Urinary bladder (tissue), 4 donors: Measurements from ENCODE around the gene ARL5A. TPM values are rescaled to one million over a fixed set of nuclear protein-coding genes. Genes with fewer than 3 reads are reported as not detected.

Experiments used
- DNase-seq: peaks from one replicate; pipeline ENCODE4 v3.0.0-alpha.2; 2015; ENCODE audit errors: extremely low spot score
- H3K27ac ChIP-seq: one replicate; pipeline ENCODE4 v1.5.1; 2013; ENCODE audit warnings: low read depth, mild to moderate bottlenecking, moderate library complexity
- H3K36me3 ChIP-seq: one replicate; pipeline ENCODE4 v1.6.1; 2013; ENCODE audit warnings: mild to moderate bottlenecking, moderate library complexity; ENCODE audit not compliant: insufficient read depth
- H3K4me1 ChIP-seq: one replicate; pipeline ENCODE4 v1.6.1; 2013; ENCODE audit warnings: mild to moderate bottlenecking, moderate library complexity; ENCODE audit not compliant: insufficient read depth
- H3K4me3 ChIP-seq: one replicate; pipeline ENCODE4 v1.5.1; 2013; ENCODE audit warnings: low read depth, low read length
- WGBS: extraction: QIAGEN DNeasy Blood & Tissue Kit; methylation state at CpG from one replicate; pipeline ENCODE4 v1.1.7; 2013; 5-methylcytosine and 5-hydroxymethylcytosine counted together
- polyA plus RNA-seq: library from polyadenylated mRNA; stranded (reverse); fragments of 200-250 nt; gene quantifications from one replicate; pipeline ENCODE4 v1.2.3, GENCODE V29; 2013
- total RNA-seq: library from RNA; depleted of rRNA; stranded (reverse); fragments of >200 nt; gene quantifications from one replicate; pipeline ENCODE4 v1.2.3, GENCODE V29; 2014
- donor health status: healthy with polysubstance abuse.
- donor health status: healthy.

The ARL5A gene
- total and polyA plus RNA-seq, 2 donors, result 19.2 to 117 TPM

- no peak overlapping the region for H3K27ac ChIP-seq
- no peaks in the 10 kb centered on the region for H3K36me3 ChIP-seq
- no peak overlapping the region for H3K4me3 ChIP-seq
- DNase-seq, result no peak
- no peaks in the 10 kb centered on the region for H3K4me1 ChIP-seq
- WGBS, result 85% methylated on average over 4 of the region's 4 CpGs
Measured at GRCh38 chr2:151849413-151850010, 21.3 kb upstream of the ARL5A start.

- Histone ChIP-seq H3K4me1 (no peaks in the 10 kb centered on the region), H3K4me3 (no peak overlapping the region), H3K27ac (no peak overlapping the region), H3K36me3 (no peaks in the 10 kb centered on the region)
- DNase-seq, result no peak
- WGBS, result 98% methylated on average over 2 of the region's 2 CpGs
Measured at GRCh38 chr2:151845884-151846283, 17.7 kb upstream of the ARL5A start.

GRCh38 chr2:151845481-151845880 lies 17.3 kb upstream of the ARL5A start:
- DNase-seq, result no peak
- Histone ChIP-seq H3K27ac (no peak overlapping the region), H3K4me1 (no peaks in the 10 kb centered on the region)

GRCh38 chr2:151844211-151844896 lies 16.1 kb upstream of the ARL5A start:
- H3K4me1 ChIP-seq, result no peaks in the 10 kb centered on the region
- no peak overlapping the region for H3K27ac ChIP-seq
- H3K4me3 ChIP-seq, result no peak overlapping the region
- no peaks in the 10 kb centered on the region for H3K36me3 ChIP-seq
- DNase-seq, result no peak
- WGBS, result 51% methylated on average over 6 of the region's 6 CpGs

More at GRCh38 chr2:151845481-151845880, 17.3 kb upstream of the ARL5A start:
- no peak overlapping the region for H3K4me3 ChIP-seq
- no peaks in the 10 kb centered on the region for H3K36me3 ChIP-seq
- WGBS, result 91% methylated on average over 4 of the region's 4 CpGs

- no peak overlapping the region for H3K27ac ChIP-seq
- DNase-seq, result no peak
- no peaks in the 10 kb centered on the region for H3K4me1 ChIP-seq
- no peak overlapping the region for H3K4me3 ChIP-seq
- WGBS, result 65% methylated on average over 1 of the region's 1 CpG
- no peaks in the 10 kb centered on the region for H3K36me3 ChIP-seq
Measured at GRCh38 chr2:151843691-151844061, 15.5 kb upstream of the ARL5A start.

GRCh38 chr2:151842830-151843690 lies 14.8 kb upstream of the ARL5A start:
- H3K27ac ChIP-seq, result no peak overlapping the region
- no peak overlapping the region for H3K4me3 ChIP-seq
- WGBS, result 79% methylated on average over 8 of the region's 8 CpGs
- H3K36me3 ChIP-seq, result no peaks in the 10 kb centered on the region
- DNase-seq, result no peak
- H3K4me1 ChIP-seq, result no peaks in the 10 kb centered on the region

- Histone ChIP-seq H3K4me3 (no peak overlapping the region), H3K36me3 (no peaks in the 10 kb centered on the region), H3K4me1 (no peaks in the 10 kb centered on the region), H3K27ac (no peak overlapping the region)
- DNase-seq, result no peak
- 93% methylated on average over 2 of the region's 2 CpGs for WGBS
Measured at GRCh38 chr2:151841047-151841424, 12.8 kb upstream of the ARL5A start.

GRCh38 chr2:151840216-151841046 lies 12.2 kb upstream of the ARL5A start:
- Histone ChIP-seq H3K36me3 (no peaks in the 10 kb centered on the region), H3K27ac (no peak overlapping the region), H3K4me3 (no peak overlapping the region), H3K4me1 (no peaks in the 10 kb centered on the region)
- 89% methylated on average over 5 of the region's 5 CpGs for WGBS
- DNase-seq, result no peak

- H3K36me3 ChIP-seq, result no peaks in the 10 kb centered on the region
- H3K4me3 ChIP-seq, result no peak overlapping the region
- no peak overlapping the region for H3K27ac ChIP-seq
- WGBS, result 79% methylated on average over 3 of the region's 3 CpGs
- DNase-seq, result no peak
- H3K4me1 ChIP-seq, result no peaks in the 10 kb centered on the region
Measured at GRCh38 chr2:151837926-151838325, 9.7 kb upstream of the ARL5A start.

- DNase-seq, result no peak
- 89% methylated on average over 3 of the region's 3 CpGs for WGBS
- H3K4me1 ChIP-seq, result no peaks in the 10 kb centered on the region
- H3K36me3 ChIP-seq, result no peaks in the 10 kb centered on the region
- no peak overlapping the region for H3K4me3 ChIP-seq
- H3K27ac ChIP-seq, result no peak overlapping the region
Measured at GRCh38 chr2:151833984-151834383, 5.8 kb upstream of the ARL5A start.

- DNase-seq, result no peak
- no peaks in the 10 kb centered on the region for H3K4me1 ChIP-seq
- no peak overlapping the region for H3K4me3 ChIP-seq
- WGBS, result 81% methylated on average over 2 of the region's 2 CpGs
- no peak overlapping the region for H3K27ac ChIP-seq
- H3K36me3 ChIP-seq, result no peaks in the 10 kb centered on the region
Measured at GRCh38 chr2:151830961-151831360, 2.7 kb upstream of the ARL5A start.

GRCh38 chr2:151828890-151829324 lies 686 bp upstream of the ARL5A start:
- Histone ChIP-seq H3K4me3 (peak overlapping the region; percentile 83), H3K36me3 (no peaks in the 10 kb centered on the region), H3K27ac (no peak overlapping the region), H3K4me1 (no peaks in the 10 kb centered on the region)
- WGBS, result 84% methylated on average over 5 of the region's 5 CpGs
- no peak for DNase-seq

GRCh38 chr2:151827564-151828142 lies 568 bp downstream of the ARL5A start:
- H3K4me1 ChIP-seq, result no peaks in the 10 kb centered on the region
- under 1% methylated on average over 38 of the region's 38 CpGs for WGBS
- DNase-seq, result no peak
- no peaks in the 10 kb centered on the region for H3K36me3 ChIP-seq
- peak overlapping the region; percentile 83 for H3K4me3 ChIP-seq
- no peak overlapping the region for H3K27ac ChIP-seq
